NK-92 (cell line): Measurements from ENCODE around the gene DHRS12.

Experiments used
- DNase-seq: peaks from one replicate; lab custom pipeline; 2025; ENCODE audit not compliant: unreplicated experiment; lab: John Stamatoyannopoulos, UW

The DHRS12 gene

DNA sequence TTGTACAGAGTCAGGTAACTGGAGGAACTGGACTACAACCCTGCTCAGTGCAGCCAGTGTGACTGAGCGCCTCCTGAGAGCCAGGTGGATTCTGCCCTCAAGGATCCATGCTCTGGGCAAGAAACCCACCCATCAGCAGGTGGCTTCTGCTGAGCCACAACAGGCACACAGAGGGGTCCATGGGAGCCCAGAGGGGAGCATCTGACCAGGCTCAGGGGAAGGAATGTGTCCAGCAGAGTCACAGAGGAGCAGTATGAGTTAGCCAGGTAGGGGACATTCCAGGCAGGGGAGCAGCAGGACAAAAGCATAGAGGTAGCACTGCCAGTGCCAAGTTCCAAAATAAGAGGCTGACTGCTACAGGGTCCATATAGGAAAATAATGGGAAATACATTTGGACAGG lies 19.9 kb downstream of the DHRS12 start:
- no peak for DNase-seq

- DNase-seq = no peak
Observed at GRCh38 chr13:51783428-51784094, 20.4 kb downstream of the DHRS12 start.

GRCh38 chr13:51782026-51782710 lies 21.8 kb downstream of the DHRS12 start:
- no peak for DNase-seq

DNA sequence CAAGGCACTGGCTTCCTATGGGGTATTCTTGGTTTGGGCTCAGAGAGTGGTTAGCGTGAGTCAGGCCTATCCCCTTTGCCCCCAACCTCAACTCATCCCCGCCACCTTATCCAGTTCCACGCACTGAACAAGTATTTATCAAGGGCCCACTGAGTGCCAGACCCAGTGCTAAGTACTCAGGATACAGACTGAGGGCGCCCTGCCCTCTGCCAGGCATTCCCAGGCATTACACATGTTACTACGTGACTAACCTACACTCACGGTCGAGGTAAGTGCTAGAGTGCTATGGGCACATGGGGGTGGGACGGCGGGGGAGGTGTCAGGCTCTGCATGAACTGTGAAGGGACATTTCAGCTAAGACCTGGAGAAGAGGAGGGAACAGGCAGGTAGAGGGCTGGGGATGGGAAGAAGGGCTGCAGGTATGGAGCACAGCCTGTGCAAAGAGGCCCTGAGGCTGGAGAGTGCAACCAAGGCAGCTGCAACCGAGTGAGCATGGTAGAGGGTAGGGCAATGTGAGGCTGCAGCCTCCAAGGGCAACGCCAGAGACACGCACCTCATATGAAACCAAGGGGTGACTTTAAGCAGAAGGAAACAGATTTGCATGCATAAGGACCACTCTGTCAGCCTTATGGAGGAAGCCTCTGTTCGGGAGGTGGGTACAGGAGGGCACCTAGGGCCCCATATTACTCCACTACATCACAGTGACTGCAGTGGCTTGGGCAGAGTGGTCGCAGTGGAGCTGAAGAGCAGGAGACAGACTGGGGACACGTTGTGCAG lies 22.5 kb downstream of the DHRS12 start:
- DNase-seq = no peak

GRCh38 chr13:51780099-51780498 lies 23.9 kb downstream of the DHRS12 start:
- no peak for DNase-seq

DNA sequence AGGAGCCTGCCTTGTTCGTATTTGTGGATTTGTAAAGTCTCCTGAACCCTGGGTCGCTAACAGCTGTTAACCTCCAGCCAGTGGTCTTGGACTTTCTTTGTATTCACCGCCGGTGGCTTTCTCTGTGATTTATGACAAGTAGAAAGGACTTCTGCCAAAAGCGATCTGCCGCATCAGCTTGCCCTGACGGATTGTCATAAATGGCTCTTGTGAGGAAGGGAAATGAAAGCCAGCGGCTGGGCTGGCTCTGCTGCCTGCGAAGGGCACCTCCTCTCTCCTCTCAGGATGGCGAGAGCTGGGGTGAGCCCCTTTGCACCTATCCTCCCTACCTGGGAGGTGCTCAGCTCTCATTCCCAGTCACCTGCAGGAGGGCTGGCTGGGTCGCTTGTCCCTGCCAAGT lies 25.6 kb downstream of the DHRS12 start:
- no peak for DNase-seq

DNA sequence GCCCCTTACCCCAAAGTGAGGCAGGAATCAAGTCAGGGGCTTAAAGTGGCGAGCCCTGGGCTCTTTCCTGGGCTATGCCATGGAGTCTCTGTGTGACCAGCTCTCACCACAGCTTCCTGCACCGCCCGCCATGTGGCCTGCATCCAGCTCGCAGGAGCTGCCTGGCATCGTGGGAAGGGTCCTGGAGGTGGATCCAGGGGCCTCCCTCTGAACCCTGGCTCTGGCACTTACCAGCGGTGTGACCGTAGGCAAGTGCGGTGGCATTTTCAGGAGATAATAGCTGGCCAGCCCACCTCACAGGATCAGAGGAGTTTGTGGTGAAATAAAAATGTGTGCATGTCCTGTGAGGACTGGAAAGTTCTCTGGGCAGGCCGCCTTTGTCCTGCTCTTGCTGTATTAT lies 26.0 kb downstream of the DHRS12 start:
- no peak for DNase-seq

DNA sequence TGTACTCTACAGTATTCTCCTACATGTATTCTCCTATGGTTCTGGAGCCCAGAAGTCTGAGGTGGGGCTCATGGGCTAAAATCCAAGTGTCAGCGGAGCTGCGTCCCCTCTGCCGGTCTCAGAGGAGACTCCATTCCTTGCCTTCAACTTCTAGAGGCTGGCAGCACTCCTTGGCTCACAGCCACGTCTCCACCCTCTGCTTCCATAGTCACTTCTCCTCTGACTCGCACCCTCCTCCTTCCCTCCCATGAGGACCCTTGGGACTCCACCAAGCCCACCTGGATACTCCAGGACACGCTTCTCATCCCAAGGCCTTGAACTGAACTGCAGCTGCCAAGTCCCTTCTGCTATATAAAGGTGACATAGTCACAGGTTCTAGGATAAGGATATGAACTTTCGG lies 27.8 kb downstream of the DHRS12 start:
- DNase-seq = no peak

GRCh38 chr13:51773515-51773914 lies 30.4 kb downstream of the DHRS12 start:
- no peak for DNase-seq

DNA sequence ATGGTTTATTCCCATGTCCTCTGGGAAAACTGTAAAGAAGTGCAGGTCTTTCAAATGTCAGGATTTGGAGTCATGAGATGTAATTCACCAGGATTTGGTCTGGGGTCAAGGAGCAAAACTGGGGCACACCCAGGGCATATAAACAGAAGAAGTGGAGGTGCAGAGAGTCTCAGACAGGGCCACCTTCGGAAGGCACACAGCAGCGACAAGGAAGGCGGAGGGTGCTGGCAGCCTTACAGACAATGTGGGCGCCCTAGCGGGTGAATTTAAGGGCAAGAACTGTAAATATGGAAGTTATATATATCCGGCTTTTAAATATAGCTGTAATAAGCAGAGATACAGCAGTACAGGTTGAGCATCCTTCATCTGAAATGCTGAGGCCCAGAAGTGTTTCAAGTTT lies 31.2 kb downstream of the DHRS12 start:
- DNase-seq = no peak

DNA sequence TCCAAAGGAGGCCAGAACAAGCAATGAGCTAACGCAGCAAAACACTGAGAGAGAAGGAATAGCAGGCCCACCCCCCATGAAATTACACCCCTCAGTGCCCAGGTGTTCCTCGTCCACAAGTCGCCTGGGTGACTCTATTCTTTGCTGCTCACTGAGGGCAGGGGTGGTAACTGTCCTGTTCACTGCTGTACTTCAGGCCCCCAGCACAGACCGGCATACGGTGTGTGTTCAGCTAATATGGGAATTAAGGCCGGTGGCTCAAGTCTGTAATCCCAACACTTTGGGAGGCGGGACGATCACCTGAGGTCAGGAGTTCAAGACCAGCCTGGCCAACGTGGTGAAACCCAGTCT lies 31.9 kb downstream of the DHRS12 start:
- no peak for DNase-seq

- DNase-seq = no peak
Observed at GRCh38 chr13:51771418-51772104, 32.4 kb downstream of the DHRS12 start.

GRCh38 chr13:51770681-51771417 lies 33.1 kb downstream of the DHRS12 start:
- no peak for DNase-seq

- DNase-seq = no peak
Observed at GRCh38 chr13:51770160-51770559, 33.8 kb downstream of the DHRS12 start.

- no peak for DNase-seq
Observed at GRCh38 chr13:51769455-51770127, 34.4 kb downstream of the DHRS12 start.

GRCh38 chr13:51768976-51769375 lies 35.0 kb downstream of the DHRS12 start:
- DNase-seq = no peak

DNA sequence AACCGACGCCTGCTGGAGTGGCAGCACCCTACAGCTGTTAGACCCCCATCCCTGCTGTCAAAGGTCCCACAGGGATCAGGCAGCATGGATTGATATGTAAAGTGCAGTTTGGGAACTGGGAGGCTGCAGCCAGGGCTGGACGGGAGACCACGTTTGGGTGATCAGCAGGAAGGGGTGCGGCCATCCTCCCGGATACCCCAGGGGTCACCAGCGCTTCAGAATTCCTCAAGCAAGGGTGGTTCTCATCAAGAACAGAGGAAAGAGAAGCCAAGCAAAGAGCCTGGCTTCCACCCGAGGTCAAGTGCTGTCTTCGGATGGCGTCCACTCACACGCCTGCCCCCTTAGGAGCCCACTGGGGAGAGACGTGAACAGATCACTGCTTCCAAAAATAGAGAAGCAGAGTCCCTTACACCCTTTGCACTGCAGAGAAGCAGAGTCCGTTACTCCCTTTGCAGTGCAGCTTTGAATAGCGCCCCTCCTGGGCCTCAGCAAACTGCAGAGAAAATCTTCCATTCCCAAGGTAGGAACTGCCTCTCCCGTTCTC lies 35.5 kb downstream of the DHRS12 start:
- no peak for DNase-seq

DNA sequence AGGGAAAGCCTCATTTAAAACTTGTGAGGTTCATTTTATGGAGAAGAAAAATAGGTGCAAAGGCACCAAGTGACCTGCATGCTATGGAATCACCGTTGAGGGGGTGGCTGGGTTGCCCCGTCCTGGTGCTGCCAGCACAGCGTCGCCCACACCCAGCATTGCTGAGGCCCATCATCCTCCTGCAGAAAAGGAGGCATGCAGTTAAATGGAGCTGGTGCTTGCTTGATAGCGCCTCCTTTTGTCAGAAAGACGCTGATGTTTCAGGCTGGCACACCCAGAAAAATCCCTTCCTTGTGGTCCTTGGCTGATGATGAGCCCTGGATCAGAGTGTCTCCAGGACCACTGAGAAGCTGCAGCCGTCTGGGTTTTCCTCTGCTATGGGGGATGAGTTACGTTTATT lies 36.9 kb downstream of the DHRS12 start:
- DNase-seq = no peak

- no peak for DNase-seq
Observed at GRCh38 chr13:51765142-51765515, 38.8 kb downstream of the DHRS12 start.
